Tibial nerve (tissue), 3 donors: ENCODE data around the gene LARP1B.

ENCODE experiments used
- CTCF ChIP-seq, 5 experiments: fragments of 200-600 bp in 3 of 5; fragments of 450-650 bp in 2 of 5; sonication (generic) in 3 of 5; IDR thresholded peaks; one replicate each; pipeline ENCODE4 v1.5.1; 2016 to 2019; ENCODE audit warnings: antibody characterized with exemption in 5 of 5, mild to moderate bottlenecking in 3 of 5, moderate library complexity in 2 of 5
- POLR2A ChIP-seq, 2 donors: fragments of 450-650 bp; IDR thresholded peaks; one replicate each; pipeline ENCODE4 v1.6.1; 2017; ENCODE audit warnings: antibody characterized with exemption in 2 of 2, mild to moderate bottlenecking in 2 of 2, moderate library complexity in 2 of 2

- no peak for TF ChIP-seq POLR2A (IDR thresholded peaks at IDR 0.05)
- no peak for TF ChIP-seq CTCF (IDR thresholded peaks at IDR 0.05)
These were observed 102.3 kb downstream of the LARP1B start for GRCh38 chr4:128163177-128164117.
